ENCODE results near the gene PRRC2B. TPM values are rescaled to one million over a fixed set of nuclear protein-coding genes. Genes with fewer than 3 reads are reported as not detected.

The PRRC2B gene
- total RNA-seq, 3 donors from 2014 or later = 89.7 to 102 (median 92.2) TPM

GRCh38 chr9:131410044-131410491, 16.2 kb downstream of the PRRC2B start:
- peak; percentile 18 to 27 for ATAC-seq

GRCh38 chr9:131411719-131412681, 18.1 kb downstream of the PRRC2B start:
- Mint-ChIP-seq H3K9me3 (no peaks in the 10 kb centered on the region), H3K4me1 (ENCODE audit: low read depth) (peaks cover 89% of the 10 kb centered on the region), H3K27me3 (ENCODE audit: low read depth) (no peaks in the 10 kb centered on the region), H3K4me3 (no peak overlapping the region), H3K36me3 (ENCODE audit: insufficient read depth) (peaks cover 21% of the 10 kb centered on the region)
- DNase-seq (no peak), ATAC-seq (no peak)

More at GRCh38 chr9:131410044-131410491, 16.2 kb downstream of the PRRC2B start:
- Mint-ChIP-seq H3K36me3 (ENCODE audit: insufficient read depth) (peaks cover 18% of the 10 kb centered on the region), H3K4me3 (peak overlapping the region; percentile 66), H3K27me3 (ENCODE audit: low read depth) (no peaks in the 10 kb centered on the region), H3K4me1 (ENCODE audit: low read depth) (peaks cover 91% of the 10 kb centered on the region), H3K9me3 (no peaks in the 10 kb centered on the region)
- DNase-seq = no peak

- Mint-ChIP-seq H3K9me3 (no peaks in the 10 kb centered on the region), H3K27me3 (ENCODE audit: low read depth) (no peaks in the 10 kb centered on the region), H3K4me1 (ENCODE audit: low read depth) (peaks cover 90% of the 10 kb centered on the region), H3K4me3 (no peak overlapping the region), H3K36me3 (ENCODE audit: insufficient read depth) (peaks cover 26% of the 10 kb centered on the region)
- DNase-seq (no peak), ATAC-seq (no peak)
These were observed 22.6 kb downstream of the PRRC2B start for GRCh38 chr9:131416509-131416908.

GRCh38 chr9:131417264-131418142, 23.6 kb downstream of the PRRC2B start:
- Mint-ChIP-seq H3K4me3 (peak overlapping the region; percentile 58), H3K9me3 (no peaks in the 10 kb centered on the region), H3K36me3 (ENCODE audit: insufficient read depth) (peaks cover 23% of the 10 kb centered on the region), H3K4me1 (ENCODE audit: low read depth) (peaks cover 90% of the 10 kb centered on the region), H3K27me3 (ENCODE audit: low read depth) (no peaks in the 10 kb centered on the region)
- ATAC-seq = peak; percentile 43 to 49
- DNase-seq = no peak

GRCh38 chr9:131418143-131419025, 24.5 kb downstream of the PRRC2B start:
- Mint-ChIP-seq H3K36me3 (ENCODE audit: insufficient read depth) (peaks cover 22% of the 10 kb centered on the region), H3K27me3 (ENCODE audit: low read depth) (no peaks in the 10 kb centered on the region), H3K4me3 (peak overlapping the region; percentile 4), H3K9me3 (no peaks in the 10 kb centered on the region), H3K4me1 (ENCODE audit: low read depth) (peaks cover 91% of the 10 kb centered on the region)
- no peak for DNase-seq
- no peak for ATAC-seq

- ATAC-seq (peak; percentile 58 to 61), DNase-seq (no peak)
- peaks cover 18% of the 10 kb centered on the region for H3K36me3 Mint-ChIP-seq (ENCODE audit: insufficient read depth)
- H3K4me3 Mint-ChIP-seq = no peak overlapping the region
- no peaks in the 10 kb centered on the region for H3K9me3 Mint-ChIP-seq
- H3K4me1 Mint-ChIP-seq (ENCODE audit: low read depth) = peaks cover 87% of the 10 kb centered on the region
- no peaks in the 10 kb centered on the region for H3K27me3 Mint-ChIP-seq (ENCODE audit: low read depth)
These were observed 25.2 kb downstream of the PRRC2B start for GRCh38 chr9:131419026-131419614.

GRCh38 chr9:131419716-131420115, 25.8 kb downstream of the PRRC2B start:
- H3K9me3 Mint-ChIP-seq = no peaks in the 10 kb centered on the region
- H3K36me3 Mint-ChIP-seq (ENCODE audit: insufficient read depth) = peaks cover 13% of the 10 kb centered on the region
- no peak overlapping the region for H3K4me3 Mint-ChIP-seq
- peaks cover 86% of the 10 kb centered on the region for H3K4me1 Mint-ChIP-seq (ENCODE audit: low read depth)
- no peak for ATAC-seq
- no peak for DNase-seq
- H3K27me3 Mint-ChIP-seq (ENCODE audit: low read depth) = no peaks in the 10 kb centered on the region

- Mint-ChIP-seq H3K9me3 (no peaks in the 10 kb centered on the region), H3K4me1 (ENCODE audit: low read depth) (peaks cover 77% of the 10 kb centered on the region), H3K27me3 (ENCODE audit: low read depth) (no peaks in the 10 kb centered on the region), H3K4me3 (peak overlapping the region; percentile 4), H3K36me3 (ENCODE audit: insufficient read depth) (peaks cover 13% of the 10 kb centered on the region)
- no peak for ATAC-seq
- DNase-seq = no peak
These were observed 27.2 kb downstream of the PRRC2B start for GRCh38 chr9:131420980-131421624.

- H3K4me3 Mint-ChIP-seq = peak overlapping the region; percentile 4
- peaks cover 76% of the 10 kb centered on the region for H3K4me1 Mint-ChIP-seq (ENCODE audit: low read depth)
- DNase-seq (no peak), ATAC-seq (no peak)
- no peaks in the 10 kb centered on the region for H3K9me3 Mint-ChIP-seq
- H3K27me3 Mint-ChIP-seq (ENCODE audit: low read depth) = no peaks in the 10 kb centered on the region
- H3K36me3 Mint-ChIP-seq (ENCODE audit: insufficient read depth) = peaks cover 15% of the 10 kb centered on the region
These were observed 27.8 kb downstream of the PRRC2B start for GRCh38 chr9:131421691-131422090.

GRCh38 chr9:131422241-131422792, 28.4 kb downstream of the PRRC2B start:
- Mint-ChIP-seq H3K9me3 (no peaks in the 10 kb centered on the region), H3K4me1 (ENCODE audit: low read depth) (peaks cover 76% of the 10 kb centered on the region), H3K27me3 (ENCODE audit: low read depth) (no peaks in the 10 kb centered on the region), H3K4me3 (no peak overlapping the region), H3K36me3 (ENCODE audit: insufficient read depth) (peaks cover 17% of the 10 kb centered on the region)
- ATAC-seq (no peak), DNase-seq (no peak)

GRCh38 chr9:131423171-131423581, 29.3 kb downstream of the PRRC2B start:
- DNase-seq (peak; percentile 15), ATAC-seq (peak; percentile 46 to 58)
- H3K4me3 Mint-ChIP-seq = no peak overlapping the region
- H3K4me1 Mint-ChIP-seq (ENCODE audit: low read depth) = peaks cover 72% of the 10 kb centered on the region
- peaks cover 15% of the 10 kb centered on the region for H3K36me3 Mint-ChIP-seq (ENCODE audit: insufficient read depth)
- no peaks in the 10 kb centered on the region for H3K27me3 Mint-ChIP-seq (ENCODE audit: low read depth)
- no peaks in the 10 kb centered on the region for H3K9me3 Mint-ChIP-seq

GRCh38 chr9:131426545-131426944, 32.7 kb downstream of the PRRC2B start:
- DNase-seq = no peak
- Mint-ChIP-seq H3K27me3 (ENCODE audit: low read depth) (no peaks in the 10 kb centered on the region), H3K9me3 (no peaks in the 10 kb centered on the region), H3K4me1 (ENCODE audit: low read depth) (peaks cover 62% of the 10 kb centered on the region), H3K36me3 (ENCODE audit: insufficient read depth) (peaks cover 13% of the 10 kb centered on the region), H3K4me3 (no peak overlapping the region)
- ATAC-seq = no peak

Data from activated T-cell treated with anti-CD3 and anti-CD28 coated beads, Interleukin-2, amount 50 U/mL, for 4 hours (primary cell).